Kidney epithelial cell (primary cell): ENCODE measurements around the gene PTOV1. TPM values are rescaled to one million over a fixed set of nuclear protein-coding genes. Genes with fewer than 3 reads are reported as not detected.

Experiments
- DNase-seq: peaks from one replicate; pipeline ENCODE4 v3.0.0-alpha.2; 2010; ENCODE audit warnings: low read depth
- H3K27me3 ChIP-seq: 2 replicates; pipeline ENCODE4 v1.6.0; 2011; ENCODE audit warnings: low read length; ENCODE audit not compliant: control insufficient read depth, insufficient read depth
- H3K36me3 ChIP-seq: 2 replicates; pipeline ENCODE4 v1.5.1; 2011; ENCODE audit warnings: low read length; ENCODE audit not compliant: control insufficient read depth, insufficient read depth
- H3K4me3 ChIP-seq: 2 replicates; pipeline ENCODE4 v1.5.1; 2011; ENCODE audit warnings: low read depth, mild to moderate bottlenecking, control low read depth, low read length
- total RNA-seq: library from RNA; depleted of rRNA; stranded (reverse); fragments of >200 nt; gene quantifications from 2 replicates; pipeline ENCODE4 v1.2.3, GENCODE V29; 2015
- TF ChIP-seq, protein P1 (sequence below): IDR thresholded peaks from 2 replicates; pipeline ENCODE4 v1.5.1; 2011; ENCODE audit warnings: mild to moderate bottlenecking, moderate library complexity, low read length, control low read depth, inconsistent platforms; ENCODE audit not compliant: insufficient read depth, poor library complexity, severe bottlenecking

PTOV1 gene
- total RNA-seq, 1 donor from 2014 or later: 47.9 TPM

- Histone ChIP-seq H3K27me3 (no peaks in the 10 kb centered on the region), H3K36me3 (peaks cover 4% of the 10 kb centered on the region)
- TF ChIP-seq, protein P1, sequence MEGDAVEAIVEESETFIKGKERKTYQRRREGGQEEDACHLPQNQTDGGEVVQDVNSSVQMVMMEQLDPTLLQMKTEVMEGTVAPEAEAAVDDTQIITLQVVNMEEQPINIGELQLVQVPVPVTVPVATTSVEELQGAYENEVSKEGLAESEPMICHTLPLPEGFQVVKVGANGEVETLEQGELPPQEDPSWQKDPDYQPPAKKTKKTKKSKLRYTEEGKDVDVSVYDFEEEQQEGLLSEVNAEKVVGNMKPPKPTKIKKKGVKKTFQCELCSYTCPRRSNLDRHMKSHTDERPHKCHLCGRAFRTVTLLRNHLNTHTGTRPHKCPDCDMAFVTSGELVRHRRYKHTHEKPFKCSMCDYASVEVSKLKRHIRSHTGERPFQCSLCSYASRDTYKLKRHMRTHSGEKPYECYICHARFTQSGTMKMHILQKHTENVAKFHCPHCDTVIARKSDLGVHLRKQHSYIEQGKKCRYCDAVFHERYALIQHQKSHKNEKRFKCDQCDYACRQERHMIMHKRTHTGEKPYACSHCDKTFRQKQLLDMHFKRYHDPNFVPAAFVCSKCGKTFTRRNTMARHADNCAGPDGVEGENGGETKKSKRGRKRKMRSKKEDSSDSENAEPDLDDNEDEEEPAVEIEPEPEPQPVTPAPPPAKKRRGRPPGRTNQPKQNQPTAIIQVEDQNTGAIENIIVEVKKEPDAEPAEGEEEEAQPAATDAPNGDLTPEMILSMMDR: no peak
Measured at GRCh38 chr19:49872245-49873128, 21.5 kb downstream of the PTOV1 start.

GRCh38 chr19:49873129-49873521 lies 22.2 kb downstream of the PTOV1 start:
- Histone ChIP-seq H3K4me3 (no peak overlapping the region), H3K36me3 (peaks cover 4% of the 10 kb centered on the region), H3K27me3 (no peaks in the 10 kb centered on the region)
- TF ChIP-seq, protein P1: no peak
- no peak for DNase-seq

More at GRCh38 chr19:49872245-49873128, 21.5 kb downstream of the PTOV1 start:
- DNase-seq: no peak
- no peak overlapping the region for H3K4me3 ChIP-seq

DNA sequence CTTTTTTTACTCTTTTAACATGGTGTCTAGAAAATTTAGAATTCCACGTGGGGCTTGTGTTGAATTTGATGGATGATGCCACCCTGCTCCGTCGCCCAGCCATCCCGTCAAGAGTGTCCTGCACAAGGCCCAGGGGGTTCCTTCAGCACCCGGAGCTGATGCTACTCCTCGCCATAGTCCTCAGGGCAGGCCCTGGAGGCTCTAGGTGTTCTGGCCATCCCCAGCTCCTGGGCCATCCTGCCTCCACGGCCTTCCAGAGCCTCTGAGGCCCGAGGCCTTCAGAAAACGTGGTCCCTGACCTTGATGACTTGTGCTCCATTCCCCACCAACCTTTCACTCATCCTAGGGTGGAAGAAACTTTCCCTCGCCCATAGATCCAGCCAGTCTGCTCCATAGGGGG lies 22.9 kb downstream of the PTOV1 start:
- Histone ChIP-seq H3K4me3 (no peak overlapping the region), H3K27me3 (no peaks in the 10 kb centered on the region), H3K36me3 (peaks cover 4% of the 10 kb centered on the region)
- TF ChIP-seq, protein P1: no peak
- no peak for DNase-seq

- TF ChIP-seq, protein P1: no peak
- no peaks in the 10 kb centered on the region for H3K27me3 ChIP-seq
- DNase-seq: no peak
- H3K36me3 ChIP-seq: peaks cover 4% of the 10 kb centered on the region
- no peak overlapping the region for H3K4me3 ChIP-seq
Measured at GRCh38 chr19:49874503-49875157, 23.7 kb downstream of the PTOV1 start.

GRCh38 chr19:49875177-49875576 lies 24.2 kb downstream of the PTOV1 start:
- no peaks in the 10 kb centered on the region for H3K27me3 ChIP-seq
- H3K4me3 ChIP-seq: peak overlapping the region; percentile 98

More at GRCh38 chr19:49875177-49875576, 24.2 kb downstream of the PTOV1 start:
- DNase-seq: no peak
- TF ChIP-seq, protein P1: no peak
- peaks cover 4% of the 10 kb centered on the region for H3K36me3 ChIP-seq
